ENCODE data around the gene CISD1.
A peak's percentile ranks its signal among the peaks of the same experiment; 100 is the strongest.

Gene CISD1

DNA sequence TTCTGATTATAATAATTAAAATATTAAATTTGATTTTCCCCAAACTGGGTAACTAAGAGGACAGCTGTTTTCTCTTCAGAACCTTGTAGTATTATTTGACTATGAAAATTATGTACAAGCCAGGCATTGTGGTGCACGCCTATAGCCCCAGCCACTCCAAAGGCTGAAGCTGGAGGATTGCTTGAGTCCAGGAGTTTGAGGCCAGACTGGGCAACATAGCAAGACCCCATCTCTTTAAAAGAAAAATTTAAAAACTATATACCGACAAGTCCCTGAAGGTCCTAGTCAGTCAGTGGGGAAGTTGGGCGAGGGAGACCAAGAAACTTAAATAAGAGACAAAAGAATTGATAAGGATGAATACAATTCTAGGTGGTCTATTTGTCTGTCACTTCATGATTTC lies 38.7 kb downstream of the CISD1 start:
- DNase-seq (ENCODE audit: low read depth): no peak

DNA sequence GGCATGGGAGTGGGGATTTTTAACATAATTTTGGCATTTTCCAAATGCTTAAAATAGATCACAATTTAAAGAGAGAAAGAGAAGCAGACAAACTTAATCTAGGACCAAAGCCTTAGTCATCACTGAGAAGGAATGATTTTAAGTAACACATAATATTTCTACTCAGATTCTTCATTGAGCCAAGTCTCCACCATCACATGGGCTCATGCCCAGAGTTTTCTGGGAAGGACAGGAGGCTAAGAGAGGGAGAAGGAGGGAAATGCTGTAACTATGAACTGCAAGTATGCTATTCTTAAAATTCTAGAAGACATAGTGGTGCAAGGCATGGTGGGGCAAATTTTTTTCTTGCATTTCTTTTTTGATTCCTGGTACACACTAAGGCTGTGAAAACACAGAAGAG lies 42.1 kb downstream of the CISD1 start:
- no peak for DNase-seq (ENCODE audit: low read depth)

DNA sequence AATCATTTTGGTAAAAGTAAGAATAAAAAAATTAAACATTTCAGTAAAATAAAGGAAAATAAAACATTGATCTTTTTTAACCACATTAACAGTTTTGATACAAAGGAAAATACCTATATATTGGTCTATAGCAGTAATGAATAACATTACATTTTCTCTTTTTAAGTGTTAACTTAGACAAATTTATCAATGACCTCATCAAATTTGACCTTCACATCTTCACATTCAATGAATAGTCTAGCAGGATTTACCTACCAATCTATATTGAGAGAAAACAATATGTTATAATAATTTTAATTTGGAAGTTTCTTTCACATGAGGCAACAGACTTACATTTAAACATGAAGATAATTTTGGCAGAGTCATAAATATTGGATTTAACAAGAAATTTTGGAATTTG lies 47.9 kb downstream of the CISD1 start:
- DNase-seq (ENCODE audit: low read depth): no peak

DNA sequence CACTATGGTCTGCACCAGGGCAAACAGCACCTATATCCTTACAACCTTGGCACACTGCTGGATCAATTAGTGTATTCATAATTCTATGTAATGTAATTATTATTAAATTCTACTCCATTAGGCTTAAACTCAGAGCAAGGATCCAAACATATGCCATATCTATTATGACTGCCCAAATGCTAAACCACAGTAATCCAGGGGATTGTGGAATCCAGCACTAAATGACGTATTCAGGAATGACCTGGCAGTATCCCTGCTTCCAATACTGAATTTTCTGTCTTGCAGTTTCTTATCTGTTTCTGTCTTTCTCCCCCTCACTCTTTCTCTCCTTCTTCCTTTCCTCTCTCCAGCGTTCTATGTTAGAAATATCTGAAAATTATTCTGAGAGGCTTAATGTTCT lies 49.4 kb downstream of the CISD1 start:
- DNase-seq (ENCODE audit: low read depth): no peak

DNA sequence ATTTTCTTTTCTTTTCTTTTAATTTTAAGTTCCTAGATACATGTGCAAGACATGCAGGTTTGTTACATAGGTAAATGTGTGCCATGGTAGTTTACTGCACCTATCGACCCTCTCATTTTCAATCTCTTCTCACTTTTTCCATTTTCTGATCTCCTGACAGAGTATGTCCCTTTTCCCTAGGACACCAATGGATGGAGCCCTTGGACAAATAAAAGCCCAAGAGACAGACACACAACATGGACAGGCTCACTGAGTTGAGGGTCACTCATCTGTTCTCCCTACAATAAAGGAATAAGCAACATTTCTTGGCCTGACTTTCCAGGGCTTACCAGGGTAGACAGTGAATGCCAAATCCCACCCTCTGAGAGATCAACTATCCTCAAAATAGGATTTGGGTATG lies 50.6 kb downstream of the CISD1 start:
- no peak for DNase-seq (ENCODE audit: low read depth)

DNA sequence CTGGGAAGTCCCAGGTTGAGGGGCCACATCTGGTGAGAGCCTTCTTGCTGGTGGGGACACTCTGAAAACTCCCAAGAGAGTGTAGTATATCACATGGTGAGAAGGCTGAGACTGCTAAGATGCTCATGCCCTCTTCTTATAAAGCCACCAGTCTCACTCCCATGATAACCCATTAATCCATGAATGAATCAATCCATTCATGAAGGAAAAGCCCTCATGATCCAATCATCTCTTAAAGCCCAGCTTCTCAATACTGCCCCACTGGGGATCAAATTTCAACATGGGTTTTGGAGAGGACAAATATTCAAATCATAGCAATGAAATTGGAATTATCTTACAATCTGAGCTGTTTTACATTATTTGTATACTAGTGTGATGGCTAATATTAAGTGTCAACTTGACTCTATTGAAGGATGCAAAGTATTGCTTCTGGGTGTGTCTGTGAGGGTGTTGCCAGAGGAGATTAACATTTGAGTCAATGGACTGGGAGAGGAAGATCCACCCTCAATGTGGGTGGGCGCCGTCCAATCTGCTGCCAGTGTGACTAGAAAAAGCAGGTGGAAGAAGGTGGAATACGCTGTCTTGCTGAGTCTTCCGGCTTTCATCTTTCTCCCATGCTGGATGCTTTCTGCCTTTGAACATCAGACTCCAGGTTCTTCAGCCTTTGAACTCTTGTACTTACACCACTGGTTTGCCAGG lies 51.5 kb downstream of the CISD1 start:
- DNase-seq (ENCODE audit: low read depth): no peak

DNA sequence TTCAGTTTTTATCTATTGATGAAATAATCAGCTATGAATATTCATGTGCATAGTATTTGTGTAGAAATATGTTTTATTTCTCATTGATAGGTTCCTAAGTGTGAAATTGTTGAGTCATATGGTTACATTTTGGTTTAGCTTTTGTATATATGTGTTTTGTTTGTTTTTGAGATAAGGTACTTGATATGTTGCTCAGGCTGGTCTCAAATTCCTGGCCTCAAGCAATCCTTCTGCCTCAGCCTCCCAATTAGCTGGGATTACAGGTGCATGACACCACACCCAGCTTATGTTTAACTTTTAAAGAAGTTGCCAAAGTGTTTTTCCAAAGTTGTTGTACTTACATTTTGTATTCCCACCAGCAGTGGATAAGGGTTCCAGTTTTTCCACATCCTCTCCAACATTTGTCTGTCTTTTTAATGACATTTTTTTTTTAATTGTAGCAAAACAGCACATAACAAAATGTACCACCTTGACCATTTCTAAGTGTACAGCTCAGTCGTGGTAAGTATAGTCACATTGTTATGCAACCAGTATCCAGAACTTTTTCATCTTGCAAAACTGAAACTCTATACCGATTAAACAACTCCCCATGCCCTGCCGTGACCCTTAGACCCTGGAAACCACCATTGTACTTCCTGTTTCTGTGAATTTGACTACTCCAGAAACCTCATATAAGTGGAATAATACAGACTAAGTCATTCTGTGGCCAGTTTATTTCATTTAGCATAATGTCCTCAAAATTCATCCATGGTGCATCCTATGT lies 53.3 kb downstream of the CISD1 start:
- no peak for DNase-seq (ENCODE audit: low read depth)

DNA sequence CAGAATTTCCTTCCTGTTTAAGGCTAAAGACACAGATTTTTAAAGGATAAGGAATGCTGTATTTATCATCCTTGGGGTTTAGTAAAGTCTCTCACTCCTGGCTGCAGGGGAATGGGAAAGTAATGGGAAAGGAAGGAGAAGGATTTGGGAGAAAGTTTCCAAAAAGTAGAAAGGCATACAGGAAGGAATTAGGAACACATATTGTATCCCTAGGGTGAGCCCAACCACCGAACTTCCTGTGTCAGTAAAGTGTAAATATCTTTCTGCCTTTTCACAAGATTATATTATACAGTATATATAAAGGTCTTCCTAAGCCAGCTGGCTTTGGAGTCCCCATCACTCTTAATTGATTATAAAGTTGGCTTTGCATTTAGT lies 53.9 kb downstream of the CISD1 start:
- DNase-seq (ENCODE audit: low read depth): no peak

DNA sequence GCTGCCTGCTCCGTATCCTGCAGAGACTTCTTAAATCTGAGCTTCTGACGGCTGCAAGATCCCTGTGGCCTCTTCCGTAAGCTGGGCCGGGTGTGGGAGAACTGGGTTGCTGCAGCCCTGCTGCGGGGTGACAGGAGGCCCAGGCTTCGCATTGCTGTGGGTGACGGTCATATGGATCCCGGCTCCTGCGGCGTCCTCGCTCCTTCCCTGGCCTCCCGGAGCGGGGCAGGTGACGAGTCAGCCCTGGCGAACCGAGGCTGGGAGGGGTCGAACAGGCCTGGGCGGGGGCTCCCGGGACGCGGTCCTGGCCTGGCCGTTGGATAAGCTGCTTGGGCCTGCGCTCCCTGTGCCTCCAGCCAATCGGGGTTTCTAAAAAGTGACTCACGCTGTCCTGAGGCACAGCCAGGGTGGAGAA lies 58.0 kb downstream of the CISD1 start:
- no peak for DNase-seq (ENCODE audit: low read depth)

DNA sequence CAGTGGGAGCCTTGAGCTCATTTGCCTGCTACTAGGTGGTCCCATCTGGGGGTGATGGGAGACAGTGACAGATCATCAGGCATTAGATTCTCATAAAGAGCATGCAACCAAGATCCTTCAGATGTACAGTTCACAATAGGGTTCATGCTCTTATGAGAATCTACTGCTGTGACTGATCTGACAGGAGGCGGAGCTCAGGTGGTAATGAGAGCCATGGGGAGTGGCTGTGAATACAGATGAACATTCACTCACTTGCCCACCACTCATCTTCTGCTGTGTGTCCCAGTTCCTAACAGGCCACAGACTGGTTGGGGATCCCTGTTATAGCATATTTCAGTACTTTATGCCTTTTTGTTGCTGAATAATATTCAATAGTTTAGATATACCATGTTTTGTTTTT lies 59.3 kb downstream of the CISD1 start:
- DNase-seq (ENCODE audit: low read depth): no peak

DNA sequence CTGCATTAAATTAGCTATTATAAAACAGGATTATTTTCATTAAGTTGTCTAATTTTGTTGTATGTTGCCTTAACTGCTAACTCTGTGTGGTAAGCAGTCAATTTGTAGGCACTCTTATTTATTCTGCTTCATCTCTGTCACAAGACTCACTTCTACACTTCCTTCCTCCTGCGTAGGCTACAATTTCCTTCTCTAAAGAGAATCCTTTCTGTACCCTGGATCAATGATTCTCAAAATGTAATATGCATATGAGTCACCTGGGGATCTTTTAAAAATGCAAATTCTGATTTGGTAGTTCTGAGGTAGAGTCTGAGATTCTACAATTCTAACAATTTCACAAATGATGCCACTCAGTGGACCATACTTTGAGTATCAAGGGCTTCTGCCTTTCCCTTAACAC lies 61.5 kb downstream of the CISD1 start:
- DNase-seq (ENCODE audit: low read depth): no peak

DNA sequence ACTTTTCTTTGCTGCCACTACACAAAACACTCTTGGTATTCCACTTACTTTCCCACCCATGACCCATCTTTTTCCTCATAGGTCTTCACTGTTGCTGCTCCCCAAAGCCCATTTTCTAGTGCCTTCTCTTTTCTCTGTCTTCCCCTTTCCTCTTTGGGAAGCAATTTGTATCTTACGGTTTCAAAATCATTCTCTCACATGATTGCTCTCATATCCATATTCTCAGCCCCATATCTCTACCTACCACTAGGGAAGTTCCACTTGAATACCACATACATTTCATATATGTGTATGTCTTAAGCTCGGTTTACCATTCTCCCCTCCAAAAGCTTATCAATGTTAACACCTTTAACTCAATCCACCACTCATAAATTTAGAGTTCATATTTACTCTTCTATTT lies 62.7 kb downstream of the CISD1 start:
- DNase-seq (ENCODE audit: low read depth): no peak

DNA sequence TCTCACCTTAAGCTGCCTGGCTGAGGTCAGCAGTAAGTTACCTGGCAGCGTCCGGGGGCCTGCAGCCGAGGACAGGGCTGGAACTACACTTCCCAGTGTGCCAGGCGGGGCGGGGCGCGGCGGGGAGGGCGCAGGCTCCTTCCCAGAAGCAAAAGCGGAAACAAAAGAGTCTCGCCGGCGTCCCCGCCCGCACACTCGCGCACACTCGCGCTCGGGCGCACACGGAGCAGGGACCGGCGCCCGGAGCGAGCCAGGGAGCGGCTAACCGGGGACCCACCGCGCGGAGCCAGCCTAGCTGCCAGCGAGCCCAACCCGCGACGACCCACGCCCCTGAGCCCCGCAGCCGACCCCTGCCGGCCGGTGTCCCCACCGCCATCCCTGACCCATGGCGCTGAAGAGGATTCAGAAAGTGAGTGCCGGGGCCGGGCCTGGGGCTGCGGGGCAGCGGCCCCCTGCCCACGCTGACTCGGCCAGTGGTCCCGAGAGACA lies 65.9 kb downstream of the CISD1 start, which contains the start of gene UBE2D1:
Gene UBE2D1, plus strand, starts transcription at position 190 of the 489 bp plus-strand sequence. Its CDS starts 196 bp downstream, at position 386.
- peak; percentile 64 for DNase-seq (ENCODE audit: low read depth)

DNA sequence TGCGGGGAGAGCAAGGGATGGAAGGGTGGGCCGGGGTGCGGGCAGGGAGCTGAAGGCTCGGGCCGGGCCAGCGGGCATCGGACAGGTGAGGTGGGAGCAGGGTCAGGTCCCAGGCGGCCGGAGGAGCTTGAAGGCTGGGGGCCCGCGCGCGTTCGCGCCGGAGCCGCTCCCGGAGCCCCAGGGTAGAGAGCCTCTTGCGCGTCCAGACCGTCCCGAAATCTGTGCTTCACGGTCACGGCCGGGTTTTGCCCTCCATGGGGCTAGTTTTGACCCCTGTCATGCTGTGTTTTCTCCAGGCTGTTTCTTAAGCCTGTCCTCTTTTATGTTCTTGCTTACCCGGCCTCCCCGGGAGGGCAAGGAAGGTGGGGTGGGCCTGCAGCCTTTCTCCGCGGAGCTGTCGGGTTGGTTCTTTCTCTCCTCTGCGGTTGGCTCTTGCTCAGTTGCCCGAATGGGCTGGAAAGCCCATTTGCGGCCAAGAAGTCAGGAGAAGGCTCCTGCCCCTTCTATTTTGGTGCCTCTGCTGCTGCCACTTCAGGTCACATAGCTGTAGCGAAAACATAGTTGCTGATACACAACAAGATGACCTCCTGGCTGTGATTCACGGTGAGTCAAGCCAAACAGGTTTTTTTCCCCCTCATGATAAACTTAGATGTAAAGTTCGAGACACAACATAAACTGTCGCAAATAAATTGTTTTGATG lies 66.5 kb downstream of the CISD1 start:
- no peak for DNase-seq (ENCODE audit: low read depth)

DNA sequence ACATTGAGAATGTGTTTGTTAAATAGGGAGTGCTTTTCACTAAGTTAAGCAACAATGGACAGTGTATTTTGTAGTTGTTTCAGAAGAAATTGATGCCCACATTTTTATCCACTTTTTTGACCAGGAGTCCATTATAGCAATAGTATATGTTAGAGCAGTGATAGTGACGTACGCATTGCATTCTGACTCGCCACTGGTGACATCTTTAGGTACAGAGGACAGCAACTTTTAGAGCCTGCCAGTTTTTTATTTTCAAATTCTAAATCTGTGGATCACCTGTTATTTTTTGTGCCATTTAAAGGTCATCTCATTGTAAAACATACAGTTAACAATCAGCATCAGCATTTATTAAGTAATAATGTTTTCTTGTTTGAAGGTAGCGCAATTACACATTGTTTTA lies 67.3 kb downstream of the CISD1 start:
- no peak for DNase-seq (ENCODE audit: low read depth)
